NCI-H1436 treated with DMSO at 0.1 percent for 48 hours (cell line): ENCODE measurements around the gene GAPVD1.
A peak's percentile ranks its signal among the peaks of the same experiment; 100 is the strongest.
"Not testable (repeated sequence)": the region's sequence is repeated elsewhere in the genome, so short reads cannot be mapped to it uniquely, and the experiment has no call there.

Experiments
- DNase-seq: peaks from one replicate; lab custom pipeline; 2025; lab: John Stamatoyannopoulos, UW

The GAPVD1 gene

DNA sequence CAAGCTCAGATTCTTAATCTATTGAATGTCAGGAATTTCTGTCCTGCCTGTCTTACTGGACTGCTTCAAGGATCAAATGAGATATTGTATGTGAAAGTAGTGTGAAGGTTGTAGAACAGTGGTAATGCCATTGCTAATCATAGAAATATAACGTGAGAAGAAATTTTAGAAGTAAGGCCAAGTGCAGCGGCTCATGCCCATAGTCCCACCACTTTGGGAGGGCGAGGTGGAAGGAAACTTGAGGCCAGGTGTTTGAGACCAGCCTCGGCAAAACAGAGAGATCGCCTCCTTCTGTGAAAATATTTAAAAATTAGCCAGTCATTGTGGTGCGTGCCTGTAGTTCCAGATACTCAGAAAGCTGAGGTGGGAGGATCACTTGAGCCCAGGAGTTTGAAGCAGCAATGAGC, 15.4 kb upstream of the GAPVD1 start:
- no peak for DNase-seq

- no peak for DNase-seq
Observed at GRCh38 chr9:125254231-125254630, 7.4 kb upstream of the GAPVD1 start.

DNA sequence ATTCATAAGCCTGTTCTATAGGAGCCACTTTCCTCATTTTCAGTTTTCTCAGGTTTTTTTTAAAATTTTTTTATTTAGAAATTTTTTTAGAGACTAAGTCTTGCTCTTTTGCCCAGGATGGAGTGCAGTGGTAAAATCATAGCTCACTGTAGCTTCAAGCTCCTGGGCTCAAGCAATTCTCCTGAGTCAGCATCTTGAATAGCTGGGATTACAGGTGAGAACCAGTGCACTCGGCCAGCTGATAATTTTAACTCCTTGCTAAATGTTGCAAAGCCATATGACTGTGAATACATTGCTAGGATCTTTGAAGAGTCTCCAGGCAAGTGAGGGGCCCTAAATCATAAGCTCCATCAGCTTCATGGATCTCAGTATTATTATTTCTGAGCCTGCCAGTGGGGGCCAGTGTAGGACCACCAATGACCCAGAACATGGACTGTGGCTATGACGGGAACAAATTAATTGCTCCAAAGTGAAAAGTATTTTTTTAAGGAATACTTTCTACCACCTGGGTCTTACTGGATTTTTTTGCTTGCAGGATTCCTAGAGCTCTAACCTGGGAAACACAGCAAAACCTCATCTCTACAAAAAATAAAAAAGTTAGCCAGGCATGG, 5.7 kb upstream of the GAPVD1 start:
- no peak for DNase-seq

GRCh38 chr9:125258160-125258785, 3.4 kb upstream of the GAPVD1 start:
- DNase-seq = no peak

DNA sequence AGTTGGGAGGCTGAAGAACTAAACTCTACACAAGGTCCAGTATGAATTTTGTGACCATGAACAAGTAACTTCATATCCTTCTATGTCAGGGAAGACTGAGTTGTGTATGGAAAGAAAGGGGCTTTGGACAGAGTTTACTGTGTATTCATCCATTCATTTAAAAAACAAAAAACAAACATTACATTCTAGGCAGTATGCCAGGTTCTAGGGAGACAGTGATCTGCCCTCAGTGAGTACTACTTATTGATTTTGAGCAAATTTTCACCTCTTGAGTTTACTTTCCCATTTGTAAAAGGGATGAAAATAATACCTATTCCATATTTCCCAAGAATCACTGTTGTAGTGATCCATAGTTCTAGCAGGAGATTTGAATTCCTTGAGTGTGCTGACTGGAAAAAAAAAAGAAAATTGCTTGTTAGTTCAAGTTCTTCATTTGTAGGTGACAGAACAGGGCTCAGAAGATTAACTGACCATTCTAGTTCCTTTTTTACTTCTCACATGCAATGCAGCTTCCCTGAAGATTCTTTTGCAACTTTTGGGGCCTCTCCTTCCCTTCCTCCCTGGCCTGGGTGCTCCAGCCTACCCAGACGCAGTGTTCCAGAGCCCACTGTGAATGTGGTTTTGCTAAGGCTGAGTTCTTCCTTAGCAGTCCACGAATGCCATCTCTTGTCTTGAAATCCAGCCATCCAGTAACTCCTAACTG, 2.6 kb upstream of the GAPVD1 start:
- DNase-seq = no peak

- no peak for DNase-seq
Observed at GRCh38 chr9:125260561-125260960, 1.1 kb upstream of the GAPVD1 start.

- DNase-seq = no peak
Observed at GRCh38 chr9:125262294-125262991, 817 bp downstream of the GAPVD1 start.

DNA sequence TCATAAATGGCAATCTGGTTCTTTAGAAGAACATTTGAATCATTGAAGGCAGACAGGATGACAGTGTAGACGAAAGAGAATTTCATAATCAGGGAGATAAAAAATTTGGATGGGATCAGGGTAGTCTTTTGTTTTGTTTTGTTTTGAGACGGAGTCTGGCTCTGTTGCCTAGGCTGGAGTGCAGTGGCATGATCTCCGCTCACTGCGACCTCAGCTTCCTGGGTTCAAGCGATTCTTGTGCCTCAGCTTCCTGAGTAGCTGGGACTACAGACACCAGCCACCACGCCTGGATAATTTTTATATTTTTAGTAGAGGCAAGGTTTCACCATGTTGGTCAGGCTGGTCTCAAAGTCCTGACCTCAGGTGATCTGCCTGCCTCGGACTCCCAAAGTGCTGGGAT, 2.4 kb downstream of the GAPVD1 start:
- not testable (repeated sequence) for DNase-seq

DNA sequence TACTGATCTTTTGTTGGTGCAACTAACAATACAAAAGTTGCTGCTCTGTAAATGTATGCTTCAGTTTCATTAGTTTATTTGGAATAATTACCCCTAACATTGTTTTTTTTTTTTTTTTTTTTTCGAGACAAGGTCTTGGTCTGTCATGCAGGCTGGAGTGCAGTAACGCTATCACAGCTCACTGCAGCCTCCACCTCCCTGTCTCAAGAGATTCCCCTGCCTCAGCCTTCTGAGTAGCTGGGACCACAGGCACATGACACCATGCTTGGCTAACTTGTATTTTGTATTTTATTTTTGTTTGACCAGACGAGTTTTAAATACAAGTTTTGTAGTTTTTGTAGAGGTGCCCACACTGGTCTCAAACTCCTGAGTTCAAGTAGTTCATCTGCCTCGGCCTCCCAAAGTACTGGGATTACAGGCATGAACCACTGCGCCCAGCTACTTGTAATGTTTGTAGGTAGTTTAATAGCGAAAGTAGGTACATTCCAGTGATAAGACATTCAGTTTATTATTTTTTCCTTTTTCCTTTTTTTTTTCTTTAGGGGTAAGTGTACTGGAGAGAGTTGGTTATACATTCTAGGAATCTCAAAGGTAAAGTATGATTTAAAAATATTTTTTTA, 6.9 kb downstream of the GAPVD1 start:
- no peak for DNase-seq

DNA sequence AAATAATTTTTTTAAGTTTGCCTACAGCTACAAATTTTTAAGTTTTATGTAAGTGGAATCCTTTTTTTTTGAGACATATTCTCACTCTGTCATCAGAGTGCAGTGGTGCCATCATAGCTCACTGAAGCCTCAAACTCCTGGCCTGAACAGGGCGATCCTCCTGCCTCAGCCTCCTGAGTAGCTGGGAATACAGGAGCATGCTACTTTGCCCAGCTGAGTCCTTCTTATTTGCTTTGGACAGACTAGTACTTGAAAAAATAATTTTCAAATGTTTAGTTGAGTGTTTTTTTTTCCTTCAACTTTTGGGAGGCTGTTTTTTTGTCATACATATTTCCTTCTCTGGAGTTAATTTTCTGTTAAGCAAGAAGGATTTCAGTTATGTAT, 7.4 kb downstream of the GAPVD1 start:
- DNase-seq = no peak

DNA sequence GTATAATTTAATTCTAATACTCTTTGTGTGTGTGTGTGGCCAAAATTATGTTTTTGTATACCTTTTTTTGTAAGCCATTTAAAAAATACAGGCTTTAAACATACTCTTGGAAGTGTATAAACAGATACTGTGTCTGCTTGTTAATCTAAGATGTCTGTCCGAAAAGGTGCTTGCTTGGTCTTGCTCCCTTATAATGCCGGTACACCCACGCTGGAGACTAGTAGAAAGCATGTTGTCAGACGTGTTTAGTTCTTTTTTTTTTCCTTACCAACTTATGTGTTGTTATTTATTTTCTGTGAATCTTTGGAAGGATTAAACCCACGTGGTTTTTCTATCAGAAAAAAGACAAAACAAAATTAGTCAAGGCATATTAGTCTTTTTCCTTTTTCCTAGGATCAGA, 9.5 kb downstream of the GAPVD1 start:
- no peak for DNase-seq

- DNase-seq = no peak
Observed at GRCh38 chr9:125272697-125273096, 11.1 kb downstream of the GAPVD1 start.

GRCh38 chr9:125276771-125277170, 15.1 kb downstream of the GAPVD1 start:
- DNase-seq = no peak

GRCh38 chr9:125277411-125277810, 15.8 kb downstream of the GAPVD1 start:
- DNase-seq = no peak

DNA sequence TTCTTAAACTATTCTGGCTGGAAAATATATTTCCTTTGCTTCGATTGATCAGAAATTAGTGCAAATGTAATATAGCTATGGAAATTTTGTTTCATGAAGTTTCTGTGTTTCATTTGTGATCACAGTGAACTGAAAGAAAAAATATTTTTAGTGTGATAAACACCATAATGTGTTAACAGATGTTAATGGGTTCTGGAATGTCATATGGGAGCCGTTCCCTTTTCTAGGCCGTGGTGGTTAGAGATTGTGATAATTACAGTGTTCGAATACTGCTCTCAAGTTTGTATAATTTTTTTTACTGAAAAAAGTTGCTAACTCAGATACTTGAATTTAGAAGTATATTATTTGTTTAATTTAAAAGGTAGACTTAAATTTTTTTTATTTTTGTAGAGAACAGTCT, 19.3 kb downstream of the GAPVD1 start:
- no peak for DNase-seq

DNA sequence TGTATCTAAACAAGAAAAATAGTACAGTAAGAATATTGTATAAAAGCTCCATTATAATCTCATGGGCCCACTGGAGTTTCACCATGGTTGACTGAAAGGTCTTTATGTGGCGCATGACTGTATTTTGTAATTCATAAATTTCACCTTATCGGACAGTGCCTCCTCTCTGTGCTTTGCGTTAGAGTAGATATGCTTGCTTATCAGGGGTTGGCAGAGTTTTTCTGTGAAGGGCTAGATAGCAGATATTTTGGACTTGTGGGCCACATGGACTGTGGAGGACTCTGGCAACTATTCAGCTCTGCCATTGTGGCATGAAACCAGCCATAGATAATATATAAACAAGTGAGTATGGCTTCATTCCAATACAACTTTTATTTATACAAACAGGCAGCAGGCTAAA, 23.2 kb downstream of the GAPVD1 start:
- no peak for DNase-seq

GRCh38 chr9:125286935-125287433, 25.4 kb downstream of the GAPVD1 start:
- not testable (repeated sequence) for DNase-seq

GRCh38 chr9:125293134-125293533, 31.5 kb downstream of the GAPVD1 start:
- DNase-seq = no peak

DNA sequence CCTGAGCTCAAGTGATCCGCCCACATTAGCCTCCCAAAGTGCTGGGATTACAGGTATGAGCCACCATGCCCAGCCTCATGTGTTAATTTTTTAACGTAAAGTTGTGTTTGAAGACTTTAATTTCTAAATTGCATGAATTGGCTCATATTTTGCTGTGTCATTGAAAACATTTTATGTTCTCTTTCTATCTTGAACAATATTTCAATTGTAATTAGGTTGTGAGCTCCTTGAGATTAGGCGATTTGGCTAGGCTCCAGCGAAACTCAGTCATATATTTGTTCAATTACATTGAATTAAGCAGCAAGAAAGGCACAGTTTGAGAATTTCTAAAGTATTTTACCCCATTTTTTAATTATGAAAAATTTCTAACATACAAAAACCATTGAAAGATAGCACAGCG, 34.0 kb downstream of the GAPVD1 start:
- DNase-seq = no peak

DNA sequence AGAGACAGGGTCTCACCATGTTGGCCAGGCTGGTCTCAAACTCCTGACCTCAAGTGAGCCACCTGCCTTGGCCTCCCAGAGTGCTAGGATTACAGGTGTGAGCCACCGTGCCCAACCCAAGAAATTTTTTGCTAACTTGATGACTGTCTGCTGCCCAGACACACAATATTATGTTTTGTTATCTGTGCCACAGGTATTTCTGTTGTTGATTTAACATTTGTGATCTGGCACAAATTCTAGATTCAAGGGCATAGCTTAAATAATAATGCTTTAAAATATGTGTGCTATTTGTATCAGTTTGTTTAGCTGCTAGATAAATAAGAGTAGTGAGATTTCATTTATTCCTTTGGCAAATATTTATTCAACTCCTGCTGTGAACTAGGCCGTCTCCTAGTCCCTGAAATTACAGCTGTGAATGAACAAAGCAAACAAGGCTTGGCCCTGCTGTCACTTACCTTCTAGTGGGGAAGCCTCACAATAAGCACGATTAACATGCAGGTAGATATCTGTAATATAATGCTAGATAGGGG, 35.3 kb downstream of the GAPVD1 start:
- DNase-seq = peak; percentile 47

GRCh38 chr9:125297917-125298316, 36.3 kb downstream of the GAPVD1 start:
- DNase-seq = no peak

- no peak for DNase-seq
Observed at GRCh38 chr9:125302241-125302640, 40.6 kb downstream of the GAPVD1 start.
